ENCODE data around the gene PPP1R37. TPM values are rescaled to one million over a fixed set of nuclear protein-coding genes. Genes with fewer than 3 reads are reported as not detected.
A peak's percentile ranks its signal among the peaks of the same experiment; 100 is the strongest.

The PPP1R37 gene
- total and polyA plus RNA-seq, 2 of the 13 experiments (the other 11 are each of a cell fraction or from before 2014, with no cell fraction given) = 9.0 to 14.3 TPM

DNA sequence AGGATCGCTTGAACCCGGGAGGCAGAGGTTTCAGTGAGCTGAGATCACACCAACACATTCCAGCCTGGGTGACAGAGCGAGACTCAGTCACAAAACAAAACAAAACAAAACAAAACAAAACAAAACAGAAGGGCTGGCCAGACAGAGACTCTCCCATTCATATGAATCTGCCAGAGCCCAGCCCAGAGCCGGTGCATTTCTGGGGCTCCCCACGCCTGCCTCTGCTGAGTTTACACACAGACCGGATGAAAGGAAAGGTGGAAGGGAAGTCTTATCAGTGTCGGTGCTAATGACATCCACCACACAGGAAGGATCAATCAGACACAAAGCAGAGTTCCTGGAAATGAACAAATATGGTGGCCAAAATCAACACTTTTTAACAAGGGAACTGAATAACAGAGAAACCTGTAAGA is 78.2 kb downstream of the PPP1R37 start (continued):
- TF ChIP-seq, protein P1, sequence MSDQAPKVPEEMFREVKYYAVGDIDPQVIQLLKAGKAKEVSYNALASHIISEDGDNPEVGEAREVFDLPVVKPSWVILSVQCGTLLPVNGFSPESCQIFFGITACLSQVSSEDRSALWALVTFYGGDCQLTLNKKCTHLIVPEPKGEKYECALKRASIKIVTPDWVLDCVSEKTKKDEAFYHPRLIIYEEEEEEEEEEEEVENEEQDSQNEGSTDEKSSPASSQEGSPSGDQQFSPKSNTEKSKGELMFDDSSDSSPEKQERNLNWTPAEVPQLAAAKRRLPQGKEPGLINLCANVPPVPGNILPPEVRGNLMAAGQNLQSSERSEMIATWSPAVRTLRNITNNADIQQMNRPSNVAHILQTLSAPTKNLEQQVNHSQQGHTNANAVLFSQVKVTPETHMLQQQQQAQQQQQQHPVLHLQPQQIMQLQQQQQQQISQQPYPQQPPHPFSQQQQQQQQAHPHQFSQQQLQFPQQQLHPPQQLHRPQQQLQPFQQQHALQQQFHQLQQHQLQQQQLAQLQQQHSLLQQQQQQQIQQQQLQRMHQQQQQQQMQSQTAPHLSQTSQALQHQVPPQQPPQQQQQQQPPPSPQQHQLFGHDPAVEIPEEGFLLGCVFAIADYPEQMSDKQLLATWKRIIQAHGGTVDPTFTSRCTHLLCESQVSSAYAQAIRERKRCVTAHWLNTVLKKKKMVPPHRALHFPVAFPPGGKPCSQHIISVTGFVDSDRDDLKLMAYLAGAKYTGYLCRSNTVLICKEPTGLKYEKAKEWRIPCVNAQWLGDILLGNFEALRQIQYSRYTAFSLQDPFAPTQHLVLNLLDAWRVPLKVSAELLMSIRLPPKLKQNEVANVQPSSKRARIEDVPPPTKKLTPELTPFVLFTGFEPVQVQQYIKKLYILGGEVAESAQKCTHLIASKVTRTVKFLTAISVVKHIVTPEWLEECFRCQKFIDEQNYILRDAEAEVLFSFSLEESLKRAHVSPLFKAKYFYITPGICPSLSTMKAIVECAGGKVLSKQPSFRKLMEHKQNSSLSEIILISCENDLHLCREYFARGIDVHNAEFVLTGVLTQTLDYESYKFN (CRISPR knock-in tag; conservative IDR thresholded peaks at IDR 0.05) = peak; percentile 82
- peak; percentile 18; the same call in 1 of the 2 replicates for TF ChIP-seq ZNF747 (CRISPR knock-in tag; IDR thresholded peaks at IDR 0.05; ENCODE audit: borderline replicate concordance)
- no peak for TF ChIP-seq EHMT2 (IDR thresholded peaks at IDR 0.05; ENCODE audit: borderline replicate concordance, low read depth, low read length)
- peak; percentile 33; the same call in 1 of the 2 replicates for TF ChIP-seq THAP11 (CRISPR knock-in tag; IDR thresholded peaks at IDR 0.05)
- TF ChIP-seq FOXP1 (IDR thresholded peaks at IDR 0.05) = no peak
- TF ChIP-seq FOXP1 (CRISPR knock-in tag; IDR thresholded peaks at IDR 0.05) = peak; percentile 56; the same call in 1 of the 2 replicates
- TF ChIP-seq, protein P2, sequence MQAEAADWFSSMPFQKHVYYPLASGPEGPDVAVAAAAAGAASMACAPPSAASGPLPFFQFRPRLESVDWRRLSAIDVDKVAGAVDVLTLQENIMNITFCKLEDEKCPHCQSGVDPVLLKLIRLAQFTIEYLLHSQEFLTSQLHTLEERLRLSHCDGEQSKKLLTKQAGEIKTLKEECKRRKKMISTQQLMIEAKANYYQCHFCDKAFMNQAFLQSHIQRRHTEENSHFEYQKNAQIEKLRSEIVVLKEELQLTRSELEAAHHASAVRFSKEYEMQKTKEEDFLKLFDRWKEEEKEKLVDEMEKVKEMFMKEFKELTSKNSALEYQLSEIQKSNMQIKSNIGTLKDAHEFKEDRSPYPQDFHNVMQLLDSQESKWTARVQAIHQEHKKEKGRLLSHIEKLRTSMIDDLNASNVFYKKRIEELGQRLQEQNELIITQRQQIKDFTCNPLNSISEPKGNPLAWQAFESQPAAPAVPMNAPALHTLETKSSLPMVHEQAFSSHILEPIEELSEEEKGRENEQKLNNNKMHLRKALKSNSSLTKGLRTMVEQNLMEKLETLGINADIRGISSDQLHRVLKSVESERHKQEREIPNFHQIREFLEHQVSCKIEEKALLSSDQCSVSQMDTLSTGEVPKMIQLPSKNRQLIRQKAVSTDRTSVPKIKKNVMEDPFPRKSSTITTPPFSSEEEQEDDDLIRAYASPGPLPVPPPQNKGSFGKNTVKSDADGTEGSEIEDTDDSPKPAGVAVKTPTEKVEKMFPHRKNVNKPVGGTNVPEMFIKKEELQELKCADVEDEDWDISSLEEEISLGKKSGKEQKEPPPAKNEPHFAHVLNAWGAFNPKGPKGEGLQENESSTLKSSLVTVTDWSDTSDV (CRISPR knock-in tag; IDR thresholded peaks at IDR 0.05) = no peak
- TF ChIP-seq MTA1 (CRISPR knock-in tag; IDR thresholded peaks at IDR 0.05; ENCODE audit: borderline replicate concordance) = no peak
- TF ChIP-seq, protein P3, sequence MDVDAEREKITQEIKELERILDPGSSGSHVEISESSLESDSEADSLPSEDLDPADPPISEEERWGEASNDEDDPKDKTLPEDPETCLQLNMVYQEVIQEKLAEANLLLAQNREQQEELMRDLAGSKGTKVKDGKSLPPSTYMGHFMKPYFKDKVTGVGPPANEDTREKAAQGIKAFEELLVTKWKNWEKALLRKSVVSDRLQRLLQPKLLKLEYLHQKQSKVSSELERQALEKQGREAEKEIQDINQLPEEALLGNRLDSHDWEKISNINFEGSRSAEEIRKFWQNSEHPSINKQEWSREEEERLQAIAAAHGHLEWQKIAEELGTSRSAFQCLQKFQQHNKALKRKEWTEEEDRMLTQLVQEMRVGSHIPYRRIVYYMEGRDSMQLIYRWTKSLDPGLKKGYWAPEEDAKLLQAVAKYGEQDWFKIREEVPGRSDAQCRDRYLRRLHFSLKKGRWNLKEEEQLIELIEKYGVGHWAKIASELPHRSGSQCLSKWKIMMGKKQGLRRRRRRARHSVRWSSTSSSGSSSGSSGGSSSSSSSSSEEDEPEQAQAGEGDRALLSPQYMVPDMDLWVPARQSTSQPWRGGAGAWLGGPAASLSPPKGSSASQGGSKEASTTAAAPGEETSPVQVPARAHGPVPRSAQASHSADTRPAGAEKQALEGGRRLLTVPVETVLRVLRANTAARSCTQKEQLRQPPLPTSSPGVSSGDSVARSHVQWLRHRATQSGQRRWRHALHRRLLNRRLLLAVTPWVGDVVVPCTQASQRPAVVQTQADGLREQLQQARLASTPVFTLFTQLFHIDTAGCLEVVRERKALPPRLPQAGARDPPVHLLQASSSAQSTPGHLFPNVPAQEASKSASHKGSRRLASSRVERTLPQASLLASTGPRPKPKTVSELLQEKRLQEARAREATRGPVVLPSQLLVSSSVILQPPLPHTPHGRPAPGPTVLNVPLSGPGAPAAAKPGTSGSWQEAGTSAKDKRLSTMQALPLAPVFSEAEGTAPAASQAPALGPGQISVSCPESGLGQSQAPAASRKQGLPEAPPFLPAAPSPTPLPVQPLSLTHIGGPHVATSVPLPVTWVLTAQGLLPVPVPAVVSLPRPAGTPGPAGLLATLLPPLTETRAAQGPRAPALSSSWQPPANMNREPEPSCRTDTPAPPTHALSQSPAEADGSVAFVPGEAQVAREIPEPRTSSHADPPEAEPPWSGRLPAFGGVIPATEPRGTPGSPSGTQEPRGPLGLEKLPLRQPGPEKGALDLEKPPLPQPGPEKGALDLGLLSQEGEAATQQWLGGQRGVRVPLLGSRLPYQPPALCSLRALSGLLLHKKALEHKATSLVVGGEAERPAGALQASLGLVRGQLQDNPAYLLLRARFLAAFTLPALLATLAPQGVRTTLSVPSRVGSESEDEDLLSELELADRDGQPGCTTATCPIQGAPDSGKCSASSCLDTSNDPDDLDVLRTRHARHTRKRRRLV (CRISPR knock-in tag; IDR thresholded peaks at IDR 0.05) = no peak
- TF ChIP-seq, protein P4, sequence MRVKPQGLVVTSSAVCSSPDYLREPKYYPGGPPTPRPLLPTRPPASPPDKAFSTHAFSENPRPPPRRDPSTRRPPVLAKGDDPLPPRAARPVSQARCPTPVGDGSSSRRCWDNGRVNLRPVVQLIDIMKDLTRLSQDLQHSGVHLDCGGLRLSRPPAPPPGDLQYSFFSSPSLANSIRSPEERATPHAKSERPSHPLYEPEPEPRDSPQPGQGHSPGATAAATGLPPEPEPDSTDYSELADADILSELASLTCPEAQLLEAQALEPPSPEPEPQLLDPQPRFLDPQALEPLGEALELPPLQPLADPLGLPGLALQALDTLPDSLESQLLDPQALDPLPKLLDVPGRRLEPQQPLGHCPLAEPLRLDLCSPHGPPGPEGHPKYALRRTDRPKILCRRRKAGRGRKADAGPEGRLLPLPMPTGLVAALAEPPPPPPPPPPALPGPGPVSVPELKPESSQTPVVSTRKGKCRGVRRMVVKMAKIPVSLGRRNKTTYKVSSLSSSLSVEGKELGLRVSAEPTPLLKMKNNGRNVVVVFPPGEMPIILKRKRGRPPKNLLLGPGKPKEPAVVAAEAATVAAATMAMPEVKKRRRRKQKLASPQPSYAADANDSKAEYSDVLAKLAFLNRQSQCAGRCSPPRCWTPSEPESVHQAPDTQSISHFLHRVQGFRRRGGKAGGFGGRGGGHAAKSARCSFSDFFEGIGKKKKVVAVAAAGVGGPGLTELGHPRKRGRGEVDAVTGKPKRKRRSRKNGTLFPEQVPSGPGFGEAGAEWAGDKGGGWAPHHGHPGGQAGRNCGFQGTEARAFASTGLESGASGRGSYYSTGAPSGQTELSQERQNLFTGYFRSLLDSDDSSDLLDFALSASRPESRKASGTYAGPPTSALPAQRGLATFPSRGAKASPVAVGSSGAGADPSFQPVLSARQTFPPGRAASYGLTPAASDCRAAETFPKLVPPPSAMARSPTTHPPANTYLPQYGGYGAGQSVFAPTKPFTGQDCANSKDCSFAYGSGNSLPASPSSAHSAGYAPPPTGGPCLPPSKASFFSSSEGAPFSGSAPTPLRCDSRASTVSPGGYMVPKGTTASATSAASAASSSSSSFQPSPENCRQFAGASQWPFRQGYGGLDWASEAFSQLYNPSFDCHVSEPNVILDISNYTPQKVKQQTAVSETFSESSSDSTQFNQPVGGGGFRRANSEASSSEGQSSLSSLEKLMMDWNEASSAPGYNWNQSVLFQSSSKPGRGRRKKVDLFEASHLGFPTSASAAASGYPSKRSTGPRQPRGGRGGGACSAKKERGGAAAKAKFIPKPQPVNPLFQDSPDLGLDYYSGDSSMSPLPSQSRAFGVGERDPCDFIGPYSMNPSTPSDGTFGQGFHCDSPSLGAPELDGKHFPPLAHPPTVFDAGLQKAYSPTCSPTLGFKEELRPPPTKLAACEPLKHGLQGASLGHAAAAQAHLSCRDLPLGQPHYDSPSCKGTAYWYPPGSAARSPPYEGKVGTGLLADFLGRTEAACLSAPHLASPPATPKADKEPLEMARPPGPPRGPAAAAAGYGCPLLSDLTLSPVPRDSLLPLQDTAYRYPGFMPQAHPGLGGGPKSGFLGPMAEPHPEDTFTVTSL (CRISPR knock-in tag; IDR thresholded peaks at IDR 0.05; ENCODE audit: borderline replicate concordance) = peak; percentile 79; the same call in 1 of the 2 replicates

Measured in HepG2 (cell line).